ENCODE measurements around the gene DNMT3A.

GRCh38 chr2:25375371-25375988 lies 33.8 kb upstream of the DNMT3A start:
- no peak for TF ChIP-seq CTCF (IDR thresholded peaks at IDR 0.05; ENCODE audit: extremely low read depth in 1 of 2, insufficient read depth in 1 of 2, low read depth in 1 of 2, low read length in 2 of 2)
- TF ChIP-seq POLR2A (IDR thresholded peaks at IDR 0.05; ENCODE audit: low read depth, low read length), result no peak
- no peak for TF ChIP-seq JUN (IDR thresholded peaks at IDR 0.05; ENCODE audit: borderline replicate concordance, insufficient read depth, insufficient read length, low read depth)
- TF ChIP-seq EZH2 (IDR thresholded peaks at IDR 0.05; ENCODE audit: borderline replicate concordance, low read depth, low read length, severe bottlenecking), result no peak
- no peak for TF ChIP-seq MAX (IDR thresholded peaks at IDR 0.05; ENCODE audit: insufficient read depth, insufficient read length)
- TF ChIP-seq MYC (IDR thresholded peaks at IDR 0.05; ENCODE audit: low read depth, low read length), result no peak
- TF ChIP-seq POLR2AphosphoS5 (IDR thresholded peaks at IDR 0.05; ENCODE audit: insufficient read depth, low read depth, low read length), result no peak
- no peak for TF ChIP-seq FOS (IDR thresholded peaks at IDR 0.05; ENCODE audit: borderline replicate concordance, insufficient read depth, low read length)
